Neutrophil (primary cell): ENCODE results near the gene NUDC.

Experiments used
- H3K27ac ChIP-seq: fragments of 200-600 bp; sonication (generic); 2 replicates; pipeline ENCODE4 v1.5.1; 2016; ENCODE audit warnings: mild to moderate bottlenecking, moderate library complexity
- H3K27me3 ChIP-seq: fragments of 200-600 bp; sonication (generic); 2 replicates; pipeline ENCODE4 v1.6.0; 2016; ENCODE audit warnings: mild to moderate bottlenecking
- H3K36me3 ChIP-seq: fragments of 200-600 bp; sonication (generic); 2 replicates; pipeline ENCODE4 v1.5.1; 2017
- H3K4me1 ChIP-seq, 2 experiments: fragments of 200-600 bp in 1 of 2; sonication (generic) in 1 of 2; 1 replicate in 1 of 2; 2 replicates in 1 of 2; pipeline versions ENCODE4 v1.5.1 to v1.6.1; 2013 to 2016; ENCODE audit warnings: low read depth in 1 of 2, low read length in 1 of 2, mild to moderate bottlenecking in 1 of 2, moderate library complexity in 1 of 2; ENCODE audit not compliant: control insufficient read depth in 1 of 2, insufficient read depth in 1 of 2
- H3K4me3 ChIP-seq, 2 experiments: fragments of 200-600 bp in 1 of 2; sonication (generic) in 1 of 2; 1 replicate in 1 of 2; 2 replicates in 1 of 2; pipeline ENCODE4 v1.5.1; 2013 to 2016; ENCODE audit warnings: low read depth in 1 of 2, low read length in 1 of 2, mild to moderate bottlenecking in 1 of 2, moderate library complexity in 1 of 2
- H3K9me3 ChIP-seq: fragments of 200-600 bp; sonication (generic); 2 replicates; pipeline ENCODE4 v1.5.1; 2016
- CTCF ChIP-seq: fragments of 200-600 bp; sonication (generic); IDR thresholded peaks from 2 replicates; pipeline ENCODE4 v1.5.1; 2016; ENCODE audit warnings: antibody characterized with exemption

NUDC gene

GRCh38 chr1:26949926-26950319, 28.4 kb downstream of the NUDC start:
- no peak for TF ChIP-seq CTCF
- no peaks in the 10 kb centered on the region for H3K9me3 ChIP-seq
- H3K4me1 ChIP-seq: no peaks in the 10 kb centered on the region
- peaks cover 7% of the 10 kb centered on the region for H3K27me3 ChIP-seq
- H3K27ac ChIP-seq: no peak overlapping the region
- H3K36me3 ChIP-seq: peaks cover 22% of the 10 kb centered on the region
- H3K4me3 ChIP-seq: no peak overlapping the region

- no peak for TF ChIP-seq CTCF
- no peaks in the 10 kb centered on the region for H3K4me1 ChIP-seq
- H3K9me3 ChIP-seq: no peaks in the 10 kb centered on the region
- peaks cover 15% of the 10 kb centered on the region for H3K36me3 ChIP-seq
- no peak overlapping the region for H3K4me3 ChIP-seq
- no peak overlapping the region for H3K27ac ChIP-seq
- peaks cover 14% of the 10 kb centered on the region for H3K27me3 ChIP-seq
Observed at GRCh38 chr1:26950602-26951001, 29.1 kb downstream of the NUDC start.

GRCh38 chr1:26951216-26951615, 29.7 kb downstream of the NUDC start:
- no peak for TF ChIP-seq CTCF
- Histone ChIP-seq H3K27me3 (peaks cover 20% of the 10 kb centered on the region), H3K4me1 (no peaks in the 10 kb centered on the region), H3K27ac (no peak overlapping the region), H3K36me3 (peaks cover 9% of the 10 kb centered on the region), H3K9me3 (no peaks in the 10 kb centered on the region), H3K4me3 (no peak overlapping the region)

- no peak overlapping the region for H3K4me3 ChIP-seq
- TF ChIP-seq CTCF: no peak
- H3K36me3 ChIP-seq: peaks cover 2% of the 10 kb centered on the region
Observed at GRCh38 chr1:26951821-26952497, 30.4 kb downstream of the NUDC start.

GRCh38 chr1:26953374-26953773, 31.8 kb downstream of the NUDC start:
- Histone ChIP-seq H3K9me3 (no peaks in the 10 kb centered on the region), H3K4me1 (no peaks in the 10 kb centered on the region), H3K27me3 (peaks cover 42% of the 10 kb centered on the region), H3K4me3 (no peak overlapping the region), H3K36me3 (no peaks in the 10 kb centered on the region), H3K27ac (no peak overlapping the region)
- TF ChIP-seq CTCF: no peak

More at GRCh38 chr1:26951821-26952497, 30.4 kb downstream of the NUDC start:
- Histone ChIP-seq H3K9me3 (no peaks in the 10 kb centered on the region), H3K27ac (no peak overlapping the region), H3K27me3 (peaks cover 27% of the 10 kb centered on the region), H3K4me1 (no peaks in the 10 kb centered on the region)
